T-helper 1 cell (primary cell): ENCODE data around the gene PITPNM3.

Experiments used
- DNase-seq, 5 donors: peaks; one replicate each; pipeline ENCODE4 v3.0.0-alpha.2; 2012 to 2020

Gene PITPNM3

GRCh38 chr17:6551356-6551755 lies 5.0 kb downstream of the PITPNM3 start:
- no peak for DNase-seq

GRCh38 chr17:6549384-6550036 lies 6.8 kb downstream of the PITPNM3 start:
- DNase-seq, result no peak

- DNase-seq, result peak in 2 of 5 donors; percentile 6 to 17
Observed at GRCh38 chr17:6548578-6549330, 7.6 kb downstream of the PITPNM3 start.

- DNase-seq, result no peak
Observed at GRCh38 chr17:6548034-6548433, 8.3 kb downstream of the PITPNM3 start.

- no peak for DNase-seq
Observed at GRCh38 chr17:6547336-6547735, 9.0 kb downstream of the PITPNM3 start.

GRCh38 chr17:6546069-6546718 lies 10.2 kb downstream of the PITPNM3 start:
- no peak for DNase-seq

GRCh38 chr17:6545291-6545690 lies 11.1 kb downstream of the PITPNM3 start:
- DNase-seq, result no peak

GRCh38 chr17:6544011-6544370 lies 12.4 kb downstream of the PITPNM3 start:
- DNase-seq, result no peak

- no peak for DNase-seq
Observed at GRCh38 chr17:6543079-6544010, 13.0 kb downstream of the PITPNM3 start.

- DNase-seq, result no peak
Observed at GRCh38 chr17:6542577-6542976, 13.8 kb downstream of the PITPNM3 start.

- DNase-seq, result no peak
Observed at GRCh38 chr17:6541886-6542285, 14.5 kb downstream of the PITPNM3 start.

GRCh38 chr17:6539871-6540270 lies 16.5 kb downstream of the PITPNM3 start:
- no peak for DNase-seq

GRCh38 chr17:6536566-6537065 lies 19.7 kb downstream of the PITPNM3 start:
- no peak for DNase-seq

- no peak for DNase-seq
Observed at GRCh38 chr17:6536053-6536452, 20.3 kb downstream of the PITPNM3 start.

- no peak for DNase-seq
Observed at GRCh38 chr17:6534846-6535514, 21.4 kb downstream of the PITPNM3 start.

GRCh38 chr17:6532441-6532885 lies 23.9 kb downstream of the PITPNM3 start:
- no peak for DNase-seq

GRCh38 chr17:6531575-6531974 lies 24.8 kb downstream of the PITPNM3 start:
- DNase-seq, result no peak

- DNase-seq, result no peak
Observed at GRCh38 chr17:6530324-6530920, 25.9 kb downstream of the PITPNM3 start.

- no peak for DNase-seq
Observed at GRCh38 chr17:6528557-6528956, 27.8 kb downstream of the PITPNM3 start.

GRCh38 chr17:6526362-6527152 lies 29.8 kb downstream of the PITPNM3 start:
- no peak for DNase-seq

GRCh38 chr17:6525731-6526130 lies 30.6 kb downstream of the PITPNM3 start:
- DNase-seq, result no peak
